ENCODE results near the gene LGALS9C.
"Not testable (repeated sequence)": the region's sequence is repeated elsewhere in the genome, so short reads cannot be mapped to it uniquely, and the experiment has no call there.

- TF ChIP-seq CTCF (IDR thresholded peaks at IDR 0.05; ENCODE audit: low read length); EZH2 (optimal IDR thresholded peaks at IDR 0.05; ENCODE audit: low read depth, low read length); EZH2phosphoT487 (IDR thresholded peaks at IDR 0.05; ENCODE audit: low read length): not testable (repeated sequence)
These were observed 24.6 kb upstream of the LGALS9C start for GRCh38 chr17:18451969-18452368.
